ENCODE data around the gene OR1N1. TPM values are rescaled to one million over a fixed set of nuclear protein-coding genes. Genes with fewer than 3 reads are reported as not detected.

The OR1N1 gene
- polyA plus RNA-seq, 1 donor from 2014 or later: not detected

DNA sequence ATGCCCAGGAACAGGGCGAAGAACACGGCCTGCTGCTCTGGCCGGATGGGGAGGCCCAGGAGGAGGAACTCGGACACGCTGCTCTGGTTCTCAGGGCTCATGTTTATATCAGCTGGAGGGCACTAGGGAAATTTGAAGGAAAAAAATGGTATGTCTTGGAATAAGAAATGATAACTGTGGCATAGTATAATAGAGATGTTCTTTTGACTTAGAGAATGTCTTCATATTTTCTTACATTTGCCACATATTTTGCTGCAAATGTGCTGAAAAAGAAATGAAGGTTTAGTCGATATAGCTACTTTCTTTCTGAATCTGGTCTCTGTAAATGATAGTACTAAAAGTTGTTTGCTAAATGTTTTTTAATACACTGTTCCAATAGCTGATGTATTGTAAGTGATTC, 49.3 kb downstream of the OR1N1 start, which contains the start of gene OR1J1:
Gene OR1J1 (minus strand): TSS at position 101 of the 400 bp plus-strand sequence. CDS start 0 bp downstream, at position 101.
- H2AFZ ChIP-seq (ENCODE audit: low read depth, low read length): no peak within 1 kb of the TSS
- no peaks in the 10 kb centered on the region for H3K36me3 ChIP-seq (ENCODE audit: insufficient read depth, low read length)
- H4K20me1 ChIP-seq (ENCODE audit: insufficient read depth): no peaks in the 10 kb centered on the region
- no peaks in the 10 kb centered on the region for H3K9me3 ChIP-seq (ENCODE audit: low read length)
- no peaks in the 10 kb centered on the region for H3K79me2 ChIP-seq (replicated peaks; ENCODE audit: insufficient read depth, low read length)
- no peak within 1 kb of the TSS for H3K4me2 ChIP-seq (ENCODE audit: low read length)
- H3K9ac ChIP-seq (ENCODE audit: low read length): no peak within 1 kb of the TSS
- no peaks in the 10 kb centered on the region for H3F3A ChIP-seq (ENCODE audit: insufficient read depth, low read length, poor library complexity, severe bottlenecking)
- no peak within 1 kb of the TSS for H3K27ac ChIP-seq (ENCODE audit: low read length)
- H3K4me3 ChIP-seq (ENCODE audit: low read length): no peak within 1 kb of the TSS
- H3K9me2 ChIP-seq (ENCODE audit: insufficient read depth, low read length): no peaks in the 10 kb centered on the region
- TF ChIP-seq SMC3 (conservative IDR thresholded peaks at IDR 0.05; ENCODE audit: poor library complexity): no peak
- TF ChIP-seq, protein P1, sequence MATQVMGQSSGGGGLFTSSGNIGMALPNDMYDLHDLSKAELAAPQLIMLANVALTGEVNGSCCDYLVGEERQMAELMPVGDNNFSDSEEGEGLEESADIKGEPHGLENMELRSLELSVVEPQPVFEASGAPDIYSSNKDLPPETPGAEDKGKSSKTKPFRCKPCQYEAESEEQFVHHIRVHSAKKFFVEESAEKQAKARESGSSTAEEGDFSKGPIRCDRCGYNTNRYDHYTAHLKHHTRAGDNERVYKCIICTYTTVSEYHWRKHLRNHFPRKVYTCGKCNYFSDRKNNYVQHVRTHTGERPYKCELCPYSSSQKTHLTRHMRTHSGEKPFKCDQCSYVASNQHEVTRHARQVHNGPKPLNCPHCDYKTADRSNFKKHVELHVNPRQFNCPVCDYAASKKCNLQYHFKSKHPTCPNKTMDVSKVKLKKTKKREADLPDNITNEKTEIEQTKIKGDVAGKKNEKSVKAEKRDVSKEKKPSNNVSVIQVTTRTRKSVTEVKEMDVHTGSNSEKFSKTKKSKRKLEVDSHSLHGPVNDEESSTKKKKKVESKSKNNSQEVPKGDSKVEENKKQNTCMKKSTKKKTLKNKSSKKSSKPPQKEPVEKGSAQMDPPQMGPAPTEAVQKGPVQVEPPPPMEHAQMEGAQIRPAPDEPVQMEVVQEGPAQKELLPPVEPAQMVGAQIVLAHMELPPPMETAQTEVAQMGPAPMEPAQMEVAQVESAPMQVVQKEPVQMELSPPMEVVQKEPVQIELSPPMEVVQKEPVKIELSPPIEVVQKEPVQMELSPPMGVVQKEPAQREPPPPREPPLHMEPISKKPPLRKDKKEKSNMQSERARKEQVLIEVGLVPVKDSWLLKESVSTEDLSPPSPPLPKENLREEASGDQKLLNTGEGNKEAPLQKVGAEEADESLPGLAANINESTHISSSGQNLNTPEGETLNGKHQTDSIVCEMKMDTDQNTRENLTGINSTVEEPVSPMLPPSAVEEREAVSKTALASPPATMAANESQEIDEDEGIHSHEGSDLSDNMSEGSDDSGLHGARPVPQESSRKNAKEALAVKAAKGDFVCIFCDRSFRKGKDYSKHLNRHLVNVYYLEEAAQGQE (IDR thresholded peaks at IDR 0.05; ENCODE audit: borderline replicate concordance): no peak
- no peak for TF ChIP-seq MXI1 (conservative IDR thresholded peaks at IDR 0.05; ENCODE audit: poor library complexity, severe bottlenecking)
- TF ChIP-seq EZH2 (IDR thresholded peaks at IDR 0.05; ENCODE audit: borderline replicate concordance, insufficient read depth, low read length, poor library complexity, severe bottlenecking): no peak
- TF ChIP-seq POLR2AphosphoS5 (IDR thresholded peaks at IDR 0.05): no peak
- H3K27me3 ChIP-seq (ENCODE audit: insufficient read depth, low read depth, low read length): peaks cover 7% of the 10 kb centered on the region

DNA sequence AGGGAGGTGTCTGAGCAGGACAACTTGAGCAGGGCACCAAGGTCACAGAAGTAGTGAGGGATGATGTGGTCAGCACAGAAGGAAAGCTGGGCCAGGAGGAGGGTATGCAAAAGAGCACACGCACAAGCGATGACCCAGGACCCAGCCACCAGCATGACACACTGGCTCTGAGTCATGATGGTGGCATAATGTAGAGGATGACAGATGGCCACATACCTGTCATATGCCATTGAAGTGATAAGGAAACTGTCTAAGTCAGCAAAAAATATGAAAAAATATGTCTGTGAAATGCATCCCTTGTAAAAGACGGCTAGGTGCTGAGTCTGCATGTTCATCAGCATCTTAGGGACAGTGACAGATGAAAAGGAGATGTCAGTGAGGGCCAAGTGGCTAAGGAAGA, 49.7 kb downstream of the OR1N1 start:
- TF ChIP-seq SMC3 (conservative IDR thresholded peaks at IDR 0.05; ENCODE audit: poor library complexity) (no peak), RAD21 (conservative IDR thresholded peaks at IDR 0.05) (no peak), EZH2 (IDR thresholded peaks at IDR 0.05; ENCODE audit: borderline replicate concordance, insufficient read depth, low read length, poor library complexity, severe bottlenecking) (no peak), POLR2AphosphoS5 (IDR thresholded peaks at IDR 0.05) (no peak), TAF1 (IDR thresholded peaks at IDR 0.05; ENCODE audit: low read depth) (no peak), EP300 (conservative IDR thresholded peaks at IDR 0.05; ENCODE audit: poor library complexity, severe bottlenecking) (no peak), MXI1 (conservative IDR thresholded peaks at IDR 0.05; ENCODE audit: poor library complexity, severe bottlenecking) (no peak)
- TF ChIP-seq, protein P1 (IDR thresholded peaks at IDR 0.05; ENCODE audit: borderline replicate concordance): no peak
- TF ChIP-seq, protein P2, sequence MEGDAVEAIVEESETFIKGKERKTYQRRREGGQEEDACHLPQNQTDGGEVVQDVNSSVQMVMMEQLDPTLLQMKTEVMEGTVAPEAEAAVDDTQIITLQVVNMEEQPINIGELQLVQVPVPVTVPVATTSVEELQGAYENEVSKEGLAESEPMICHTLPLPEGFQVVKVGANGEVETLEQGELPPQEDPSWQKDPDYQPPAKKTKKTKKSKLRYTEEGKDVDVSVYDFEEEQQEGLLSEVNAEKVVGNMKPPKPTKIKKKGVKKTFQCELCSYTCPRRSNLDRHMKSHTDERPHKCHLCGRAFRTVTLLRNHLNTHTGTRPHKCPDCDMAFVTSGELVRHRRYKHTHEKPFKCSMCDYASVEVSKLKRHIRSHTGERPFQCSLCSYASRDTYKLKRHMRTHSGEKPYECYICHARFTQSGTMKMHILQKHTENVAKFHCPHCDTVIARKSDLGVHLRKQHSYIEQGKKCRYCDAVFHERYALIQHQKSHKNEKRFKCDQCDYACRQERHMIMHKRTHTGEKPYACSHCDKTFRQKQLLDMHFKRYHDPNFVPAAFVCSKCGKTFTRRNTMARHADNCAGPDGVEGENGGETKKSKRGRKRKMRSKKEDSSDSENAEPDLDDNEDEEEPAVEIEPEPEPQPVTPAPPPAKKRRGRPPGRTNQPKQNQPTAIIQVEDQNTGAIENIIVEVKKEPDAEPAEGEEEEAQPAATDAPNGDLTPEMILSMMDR (IDR thresholded peaks at IDR 0.05; ENCODE audit: poor library complexity, severe bottlenecking): no peak
- Histone ChIP-seq H3K79me2 (replicated peaks; ENCODE audit: insufficient read depth, low read length) (no peaks in the 10 kb centered on the region), H2AFZ (ENCODE audit: low read depth, low read length) (no peak overlapping the region), H3K27me3 (ENCODE audit: insufficient read depth, low read depth, low read length) (peaks cover 7% of the 10 kb centered on the region), H3K27ac (ENCODE audit: low read length) (no peak overlapping the region), H3K4me2 (ENCODE audit: low read length) (no peak overlapping the region), H3K36me3 (ENCODE audit: insufficient read depth, low read length) (no peaks in the 10 kb centered on the region), H3K9ac (ENCODE audit: low read length) (no peak overlapping the region), H3K9me2 (ENCODE audit: insufficient read depth, low read length) (no peaks in the 10 kb centered on the region), H3K9me3 (ENCODE audit: low read length) (no peaks in the 10 kb centered on the region), H3K4me3 (ENCODE audit: low read length) (no peak overlapping the region), H4K20me1 (ENCODE audit: insufficient read depth) (no peaks in the 10 kb centered on the region), H3F3A (ENCODE audit: insufficient read depth, low read length, poor library complexity, severe bottlenecking) (no peaks in the 10 kb centered on the region)

Other genes with a start within 250 kb of the OR1N1 start
- 0.17 TPM in 1 of 2 replicates, not detected in the other for gene PTGS1, start 156.3 kb downstream of the OR1N1 start, polyA plus RNA-seq
- gene OR1J1, start 49.4 kb downstream of the OR1N1 start, polyA plus RNA-seq: not detected in 2 replicates
- gene OR1J2, start 16.5 kb downstream of the OR1N1 start, polyA plus RNA-seq: not detected in 2 replicates
- not detected in 2 replicates for gene OR1J4, start 8.2 kb downstream of the OR1N1 start, polyA plus RNA-seq
- not detected in 2 replicates for gene OR1N2, start 25.8 kb upstream of the OR1N1 start, polyA plus RNA-seq
- 0.73 TPM in 1 of 2 replicates, not detected in the other for gene OR1L8, start 56.1 kb upstream of the OR1N1 start, polyA plus RNA-seq
- not detected in 2 replicates for gene OR1Q1, start 87.4 kb upstream of the OR1N1 start, polyA plus RNA-seq
- gene OR1B1, start 130.3 kb upstream of the OR1N1 start, polyA plus RNA-seq: not detected in 2 replicates
- gene OR1L1, start 134.4 kb upstream of the OR1N1 start, polyA plus RNA-seq: not detected in 2 replicates
- not detected in 2 replicates for gene OR1L3, start 147.8 kb upstream of the OR1N1 start, polyA plus RNA-seq
- gene OR1L4, start 196.7 kb upstream of the OR1N1 start, polyA plus RNA-seq: not detected in 2 replicates
- gene OR1L6, start 215.0 kb upstream of the OR1N1 start, polyA plus RNA-seq: not detected in 2 replicates